ENCODE data around the gene PPFIBP1.
"Not testable (repeated sequence)": the region's sequence is repeated elsewhere in the genome, so short reads cannot be mapped to it uniquely, and the experiment has no call there.

Gene PPFIBP1

DNA sequence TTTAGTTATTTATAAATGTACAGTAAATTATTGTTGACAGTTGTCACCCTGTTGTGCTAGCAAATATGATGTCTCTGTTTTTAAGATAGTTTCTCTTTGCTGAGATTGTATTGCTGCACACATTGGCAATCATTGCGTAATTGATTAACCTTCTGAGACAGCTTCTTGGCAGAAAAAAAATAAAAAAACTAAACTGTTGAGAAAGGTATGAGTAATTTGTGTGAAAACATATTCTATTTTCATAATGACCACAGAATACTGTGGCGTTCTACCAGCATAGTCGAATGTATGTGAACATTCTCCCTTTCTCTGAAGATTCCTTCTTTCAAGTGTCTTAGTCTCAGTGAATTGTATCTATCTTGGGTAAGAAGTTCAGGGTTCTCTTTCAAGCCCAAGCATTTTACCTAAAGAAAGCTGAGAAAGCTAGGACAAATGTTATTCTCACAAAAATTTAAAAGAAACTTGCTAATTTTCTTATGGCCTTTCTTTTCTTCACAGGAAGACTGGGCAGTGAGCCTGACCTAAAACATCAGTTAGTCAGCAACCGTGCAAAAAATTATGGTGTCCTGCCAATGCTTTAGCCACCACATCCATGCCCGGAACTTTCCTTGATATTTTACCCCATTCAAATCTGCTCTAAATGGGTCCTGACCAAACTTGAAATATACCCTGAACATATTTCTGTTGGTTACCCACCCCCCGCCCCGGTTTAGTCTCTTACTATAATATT lies 103.3 kb downstream of the PPFIBP1 start:
- no peak for DNase-seq (ENCODE audit: low read depth)

DNA sequence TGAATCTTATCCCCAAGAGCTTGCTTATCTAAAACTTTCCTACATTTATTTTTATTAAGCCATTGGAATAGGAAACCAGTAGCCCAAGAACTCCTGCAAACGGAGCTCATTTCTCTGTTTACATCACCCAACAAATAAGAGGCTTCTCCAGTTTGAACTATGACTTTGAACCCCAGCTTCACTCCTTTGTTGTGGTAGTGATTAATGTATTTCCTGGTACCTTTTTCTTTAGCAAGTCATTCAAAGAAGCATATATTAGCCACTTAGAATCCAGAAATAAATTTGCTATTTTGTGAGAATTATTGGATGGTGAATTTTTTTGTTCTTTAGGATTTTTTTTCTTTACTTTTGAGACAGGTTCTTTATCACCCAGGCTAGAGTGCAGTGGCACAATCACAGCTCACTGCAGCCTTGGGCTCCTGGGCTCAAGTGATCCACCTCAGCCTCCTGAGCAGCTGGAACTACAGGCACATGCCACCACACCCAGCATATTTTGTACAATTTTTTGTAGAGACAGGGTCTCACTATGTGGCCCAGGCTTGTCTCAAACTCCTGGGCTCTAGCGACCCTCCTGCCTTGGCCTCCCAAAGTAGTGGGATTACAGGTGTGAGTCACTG lies 104.0 kb downstream of the PPFIBP1 start:
- DNase-seq (ENCODE audit: low read depth) = not testable (repeated sequence)

GRCh38 chr12:27630219-27630618 lies 106.2 kb downstream of the PPFIBP1 start:
- DNase-seq (ENCODE audit: low read depth) = not testable (repeated sequence)

DNA sequence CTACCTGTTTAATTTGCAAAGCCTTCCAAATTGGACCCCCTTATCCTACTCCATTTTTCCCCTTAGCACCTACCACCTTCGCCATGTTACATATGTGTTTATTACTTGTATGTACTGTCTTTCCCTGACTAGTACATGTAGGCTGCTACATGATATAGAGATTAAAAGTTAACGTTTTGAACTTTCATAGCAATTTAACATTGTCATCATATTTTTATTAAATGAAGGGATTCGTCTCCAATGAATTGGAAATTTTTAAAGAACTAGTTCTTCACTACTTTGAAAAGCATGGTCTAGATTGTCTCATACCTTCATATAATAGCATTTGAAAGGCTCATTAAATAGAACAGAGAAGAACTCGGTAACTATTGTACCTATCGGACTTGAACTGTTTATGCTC lies 107.4 kb downstream of the PPFIBP1 start:
- DNase-seq (ENCODE audit: low read depth) = no peak

GRCh38 chr12:27631813-27632491 lies 107.9 kb downstream of the PPFIBP1 start:
- DNase-seq (ENCODE audit: low read depth) = no peak

GRCh38 chr12:27635349-27635972 lies 111.5 kb downstream of the PPFIBP1 start:
- no peak for DNase-seq (ENCODE audit: low read depth)

DNA sequence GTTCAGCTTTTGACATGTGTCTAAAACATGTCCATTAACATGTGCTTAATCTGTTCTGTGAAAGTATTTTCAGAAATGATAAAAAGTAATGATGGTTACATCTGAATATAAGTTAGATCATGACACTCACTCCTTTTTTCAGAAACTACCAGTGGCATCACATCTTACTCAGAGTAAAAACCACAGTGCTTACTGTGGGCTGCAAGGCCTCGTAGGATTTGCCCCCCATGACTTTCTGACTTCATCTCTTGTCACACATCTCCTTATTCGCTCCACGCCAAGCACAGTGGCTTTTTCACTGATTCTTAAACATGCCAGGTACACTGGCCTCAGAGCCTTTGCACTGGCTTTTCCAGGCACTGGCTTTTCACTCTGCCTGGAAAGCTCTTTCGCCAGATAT lies 112.6 kb downstream of the PPFIBP1 start:
- not testable (repeated sequence) for DNase-seq (ENCODE audit: low read depth)

DNA sequence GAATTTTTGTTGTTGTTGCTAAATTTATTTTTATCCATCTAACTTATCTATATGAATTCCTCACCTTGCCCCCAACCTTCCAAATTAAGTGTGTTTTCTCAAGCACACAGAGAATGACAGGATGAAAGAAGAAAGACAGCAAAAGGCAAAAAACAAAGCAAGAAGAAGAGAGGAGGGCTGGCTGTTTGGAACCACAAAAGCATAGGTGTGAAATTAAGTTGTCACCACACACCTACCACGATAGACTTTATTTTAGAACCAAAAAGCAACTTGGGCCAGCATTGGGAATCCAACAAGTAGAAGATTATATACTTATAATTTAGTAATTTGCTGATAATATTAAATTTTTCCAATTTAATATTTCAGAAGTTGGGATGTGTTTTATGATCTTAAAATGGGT lies 113.5 kb downstream of the PPFIBP1 start:
- DNase-seq (ENCODE audit: low read depth) = no peak

GRCh38 chr12:27639265-27639664 lies 115.3 kb downstream of the PPFIBP1 start:
- DNase-seq (ENCODE audit: low read depth) = no peak

DNA sequence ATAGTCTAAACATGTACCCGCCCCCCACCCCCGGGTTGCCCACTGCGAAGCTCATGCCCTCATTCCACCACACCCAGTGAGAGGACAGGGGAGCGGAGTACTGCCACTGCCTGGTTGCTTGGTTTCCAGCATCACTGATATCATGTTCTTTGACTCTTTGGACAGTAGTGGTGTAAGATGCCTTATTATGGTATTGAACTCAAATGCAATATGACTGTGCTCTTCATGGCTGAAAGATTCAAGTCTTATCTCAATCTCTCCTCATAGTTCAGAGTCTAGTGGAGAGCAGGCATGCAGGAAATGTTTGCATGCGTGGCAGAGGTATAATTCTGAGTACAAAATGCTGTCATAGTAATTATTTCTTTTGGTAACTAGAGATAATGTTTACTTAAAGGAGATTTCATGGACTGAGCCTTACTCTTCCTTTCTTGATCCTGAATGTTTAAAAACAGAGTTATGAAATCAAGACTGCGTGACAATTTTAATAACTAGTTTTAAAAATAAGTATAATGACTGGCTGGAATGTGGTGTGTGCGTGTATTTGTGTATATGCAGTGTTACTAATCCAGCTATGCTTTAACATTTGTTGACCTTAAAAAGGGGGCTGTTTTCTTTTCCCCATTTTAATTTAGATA lies 116.7 kb downstream of the PPFIBP1 start:
- not testable (repeated sequence) for DNase-seq (ENCODE audit: low read depth)

DNA sequence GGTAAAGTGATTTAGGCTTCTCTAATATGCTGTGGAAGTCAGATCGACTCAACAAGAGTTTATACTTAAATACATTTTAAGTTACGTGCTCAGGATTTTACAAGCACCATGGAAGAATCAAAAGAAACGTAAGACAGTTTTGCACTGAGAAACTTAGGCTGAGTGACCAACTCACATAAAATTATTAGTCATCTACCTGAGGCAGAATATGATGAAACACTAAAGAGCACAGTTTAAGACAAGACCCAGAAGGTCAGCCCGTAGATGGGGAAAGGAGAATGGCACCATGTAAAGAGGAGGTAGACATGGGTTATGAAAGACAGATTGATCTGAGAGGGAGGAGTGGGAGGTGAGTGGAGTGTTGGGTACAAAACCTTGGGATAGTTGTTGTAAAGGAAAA lies 118.4 kb downstream of the PPFIBP1 start:
- DNase-seq (ENCODE audit: low read depth) = not testable (repeated sequence)

- not testable (repeated sequence) for DNase-seq (ENCODE audit: low read depth)
Observed at GRCh38 chr12:27642892-27643291, 118.9 kb downstream of the PPFIBP1 start.

DNA sequence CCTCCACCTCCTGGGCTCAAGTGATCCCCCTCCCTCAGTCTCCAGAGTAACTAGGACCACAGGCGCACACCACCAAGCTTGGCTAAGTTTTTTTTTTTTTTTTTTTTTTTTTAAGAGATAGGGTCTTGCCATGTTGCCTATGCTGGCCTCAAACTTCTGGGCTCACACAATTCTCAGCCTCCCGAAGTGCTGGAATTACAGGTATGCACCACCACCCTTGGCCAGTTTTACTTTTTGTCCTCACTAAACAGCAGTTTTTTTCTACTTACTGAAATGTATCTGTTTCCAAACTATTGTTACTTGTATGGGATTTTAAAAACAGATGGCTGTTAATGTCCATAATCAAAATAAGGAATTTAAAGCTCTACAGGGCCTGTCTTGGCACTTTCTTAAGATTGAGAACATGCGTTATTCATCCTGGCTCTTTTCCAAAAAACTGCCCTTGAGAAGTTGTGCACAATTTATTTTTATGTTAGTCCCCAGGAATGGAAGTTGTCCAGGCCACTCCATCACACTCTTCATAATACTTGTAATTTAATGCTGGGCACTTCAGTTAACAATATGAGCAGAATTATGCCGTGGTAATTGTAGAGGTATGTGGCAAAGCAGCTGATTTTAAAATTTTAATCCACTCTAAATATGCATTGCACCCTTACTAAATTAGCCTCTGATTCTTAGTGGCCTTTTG lies 120.3 kb downstream of the PPFIBP1 start:
- no peak for DNase-seq (ENCODE audit: low read depth)

DNA sequence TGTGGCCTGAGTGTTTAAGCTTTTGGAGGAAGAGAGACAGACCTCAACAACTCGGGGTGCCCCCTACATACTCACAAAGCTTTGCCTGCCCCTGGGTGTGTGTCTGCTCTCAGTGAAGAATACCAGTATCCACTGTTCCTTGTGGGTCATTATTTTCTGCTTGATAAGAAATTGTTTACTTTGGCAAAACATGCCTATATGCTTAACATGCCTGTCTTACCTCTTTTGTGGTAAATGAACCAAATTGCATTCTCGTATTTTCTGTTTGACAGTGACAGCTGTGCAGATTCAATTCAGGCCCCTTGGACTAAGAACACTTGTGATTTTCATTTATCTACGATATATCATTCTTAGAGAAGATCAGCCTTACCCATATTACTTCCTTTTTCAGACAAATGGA lies 121.7 kb downstream of the PPFIBP1 start:
- DNase-seq (ENCODE audit: low read depth) = no peak

DNA sequence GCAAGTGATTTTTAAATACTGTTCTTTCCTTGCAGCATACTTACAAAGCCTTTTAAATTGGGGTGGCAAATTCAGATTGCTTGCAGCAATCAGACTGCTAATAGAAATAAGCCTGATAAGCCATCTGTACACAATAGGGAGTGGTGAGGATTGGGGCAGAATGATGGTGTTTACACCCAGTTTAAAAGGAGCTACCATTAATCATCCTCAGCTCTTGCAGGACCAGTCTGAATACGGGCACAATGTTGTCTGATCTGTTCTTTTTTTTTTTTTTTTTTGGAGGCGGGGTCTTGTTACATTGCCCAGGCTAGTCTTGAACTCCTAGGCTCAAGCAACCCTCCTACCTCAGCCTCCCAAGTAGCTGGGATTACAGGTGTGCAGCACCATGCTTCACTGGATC lies 122.1 kb downstream of the PPFIBP1 start:
- no peak for DNase-seq (ENCODE audit: low read depth)

GRCh38 chr12:27650011-27650410 lies 126.0 kb downstream of the PPFIBP1 start:
- no peak for DNase-seq (ENCODE audit: low read depth)

GRCh38 chr12:27651201-27651600 lies 127.2 kb downstream of the PPFIBP1 start:
- no peak for DNase-seq (ENCODE audit: low read depth)

GRCh38 chr12:27652174-27652763 lies 128.3 kb downstream of the PPFIBP1 start:
- DNase-seq (ENCODE audit: low read depth) = peak; percentile 16

- no peak for DNase-seq (ENCODE audit: low read depth)
Observed at GRCh38 chr12:27653661-27654060, 129.7 kb downstream of the PPFIBP1 start.

GRCh38 chr12:27655476-27655875 lies 131.5 kb downstream of the PPFIBP1 start:
- DNase-seq (ENCODE audit: low read depth) = not testable (repeated sequence)

GRCh38 chr12:27657296-27657695 lies 133.3 kb downstream of the PPFIBP1 start:
- DNase-seq (ENCODE audit: low read depth) = no peak
